Stimulated activated CD4-positive, alpha-beta T cell treated with anti-CD3 and anti-CD28 coated beads, Interleukin-2, amount 100 ng/mL, for 48 hours (primary cell): ENCODE measurements around the gene NQO1.
"Not testable (repeated sequence)": the region's sequence is repeated elsewhere in the genome, so short reads cannot be mapped to it uniquely, and the experiment has no call there.

Experiments
- DNase-seq, 2 donors: peaks; one replicate each; pipeline ENCODE4 v3.0.0-alpha.2; 2020

NQO1 gene

DNA sequence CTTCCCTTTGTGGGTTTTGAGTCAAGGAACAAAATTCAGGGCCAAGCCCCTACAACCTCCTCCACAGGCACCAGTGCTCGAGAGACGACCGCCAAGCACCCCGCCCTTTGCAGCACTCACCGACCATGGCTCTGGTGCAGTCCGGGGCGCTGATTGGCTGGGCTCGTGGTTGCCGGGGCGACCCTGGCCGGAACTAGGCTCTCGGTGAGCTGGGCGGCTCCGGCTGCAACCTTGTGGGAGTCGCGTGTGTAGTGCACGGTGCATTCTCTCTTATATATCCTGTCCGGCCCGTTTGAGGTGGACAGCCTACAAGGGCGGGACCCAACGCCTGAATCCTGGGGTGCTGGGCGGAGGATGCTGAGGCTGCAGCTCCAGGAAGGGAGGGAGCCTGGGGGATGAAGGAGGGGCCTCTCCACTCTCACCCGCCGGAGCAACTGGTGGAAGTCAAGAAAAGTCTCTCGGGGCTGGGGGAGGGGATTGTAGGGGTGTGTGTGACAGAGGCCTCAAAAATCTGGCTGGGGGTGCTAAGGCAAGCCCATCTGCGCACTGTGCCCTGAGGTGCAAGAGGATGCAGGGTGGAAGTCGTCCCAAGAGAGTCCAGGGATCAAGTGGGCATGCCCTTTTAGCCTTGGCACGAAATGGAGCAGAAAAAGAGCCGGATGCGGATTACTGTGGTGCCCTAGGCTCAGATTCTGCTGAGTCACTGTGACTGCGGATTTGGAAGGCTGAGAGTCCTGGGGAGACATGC is at the start of gene NQO1:
Gene NQO1 (minus strand): TSS at position 248 of the 748 bp plus-strand sequence. CDS start 121 bp downstream, at position 127.
- peak; percentile 85 to 87 for DNase-seq

DNA sequence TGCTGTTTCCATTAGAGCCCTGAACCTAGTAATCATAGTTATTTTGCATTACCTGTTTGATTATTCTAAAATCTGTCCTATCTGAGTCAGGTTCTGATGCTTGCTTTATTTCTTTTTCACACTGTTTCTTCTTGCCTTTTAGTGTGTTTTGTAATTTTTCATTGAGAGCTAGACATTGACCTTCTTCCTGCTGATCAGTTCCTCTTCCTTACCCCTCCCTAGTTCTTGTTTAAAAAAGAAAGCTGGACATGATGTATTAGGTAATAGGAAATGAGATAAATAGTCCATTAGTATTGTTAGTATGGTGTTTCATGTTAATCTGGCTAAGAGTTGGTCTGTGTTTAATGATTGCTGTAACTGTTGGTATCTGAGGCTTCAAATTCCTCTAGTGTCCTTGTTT is 49.2 kb upstream of the NQO1 start:
- DNase-seq = no peak

GRCh38 chr16:69773260-69773947 is 47.0 kb upstream of the NQO1 start:
- DNase-seq = no peak

DNA sequence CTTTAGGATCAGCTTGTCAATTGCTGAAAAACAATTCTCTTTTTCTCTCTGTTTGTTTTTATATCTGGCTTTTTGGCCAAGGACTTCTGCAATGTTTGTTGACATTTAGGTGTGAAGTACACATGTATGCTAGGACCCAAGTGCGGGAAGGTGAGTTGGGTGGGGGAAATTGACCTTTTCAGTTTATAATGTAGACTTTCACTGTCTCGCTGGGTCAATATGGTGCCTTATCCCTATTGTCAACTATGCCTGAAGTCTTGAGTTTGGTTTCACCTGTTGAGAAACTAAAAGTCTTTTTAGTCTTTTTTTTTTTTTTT is 45.2 kb upstream of the NQO1 start:
- no peak for DNase-seq

- no peak for DNase-seq
Measured at GRCh38 chr16:69769404-69769803, 43.0 kb upstream of the NQO1 start.

- DNase-seq = no peak
Measured at GRCh38 chr16:69768666-69769065, 42.3 kb upstream of the NQO1 start.

- no peak for DNase-seq
Measured at GRCh38 chr16:69767459-69768229, 41.3 kb upstream of the NQO1 start.

DNA sequence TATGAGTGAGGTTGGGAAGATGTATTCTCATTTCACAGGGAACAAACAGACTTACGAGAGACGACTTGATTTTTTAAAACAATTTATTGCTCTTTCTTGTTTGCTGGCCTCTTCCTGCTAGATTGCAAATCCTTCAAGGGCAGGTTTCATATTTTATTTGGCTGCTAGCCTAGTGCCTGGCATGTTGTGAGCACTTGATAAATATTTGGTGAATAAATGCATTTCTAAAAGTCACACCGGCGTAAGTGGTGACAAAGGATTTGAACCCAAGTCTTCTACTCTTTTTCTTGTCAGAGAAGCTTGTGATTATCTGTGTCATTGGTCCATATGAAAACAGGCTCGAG is 37.2 kb upstream of the NQO1 start:
- no peak for DNase-seq

DNA sequence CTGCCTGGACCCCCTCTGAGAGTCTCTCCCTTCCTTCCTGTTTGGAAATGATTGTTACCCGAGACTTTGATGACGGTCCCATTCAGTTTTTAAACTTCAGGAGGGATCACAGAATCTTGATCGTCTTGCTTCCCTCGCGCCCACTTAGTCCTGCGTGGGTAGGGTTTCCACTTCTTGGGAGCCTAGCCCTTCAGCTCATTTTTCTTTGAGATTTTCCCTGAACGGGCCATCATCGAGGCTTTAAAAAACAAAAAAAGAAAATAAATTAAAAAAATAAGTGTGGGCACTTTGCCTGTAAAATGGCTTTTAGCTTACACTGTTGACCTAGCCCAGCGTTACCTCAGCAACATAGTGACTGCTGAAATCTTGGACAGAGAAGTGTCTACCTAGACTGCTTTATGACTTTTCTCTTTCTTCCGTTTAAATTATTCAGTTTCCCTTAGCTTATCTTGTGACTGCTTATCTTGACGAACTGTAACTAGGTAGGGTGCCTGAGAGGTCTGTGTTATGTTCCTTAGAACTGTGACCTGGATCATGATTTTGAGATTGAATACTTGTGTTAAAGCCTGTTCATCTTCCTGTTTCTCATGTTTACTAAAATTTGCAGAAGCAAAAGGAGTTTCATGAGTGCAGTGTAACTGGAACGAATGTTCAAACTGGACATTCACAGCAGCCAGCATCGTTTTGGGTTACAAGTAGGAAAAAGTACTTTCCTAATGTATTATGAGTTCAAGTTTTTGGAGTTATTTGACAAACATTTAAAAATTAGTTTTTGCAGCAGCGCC is 36.6 kb upstream of the NQO1 start:
- no peak for DNase-seq

- DNase-seq = peak; percentile 66 to 72
Measured at GRCh38 chr16:69761983-69762813, 35.8 kb upstream of the NQO1 start, which contains the start of gene WWP2. TSS of gene WWP2 (plus strand) at chr16:69762332. CDS start at chr16:69787011, 24,679 bp downstream.

DNA sequence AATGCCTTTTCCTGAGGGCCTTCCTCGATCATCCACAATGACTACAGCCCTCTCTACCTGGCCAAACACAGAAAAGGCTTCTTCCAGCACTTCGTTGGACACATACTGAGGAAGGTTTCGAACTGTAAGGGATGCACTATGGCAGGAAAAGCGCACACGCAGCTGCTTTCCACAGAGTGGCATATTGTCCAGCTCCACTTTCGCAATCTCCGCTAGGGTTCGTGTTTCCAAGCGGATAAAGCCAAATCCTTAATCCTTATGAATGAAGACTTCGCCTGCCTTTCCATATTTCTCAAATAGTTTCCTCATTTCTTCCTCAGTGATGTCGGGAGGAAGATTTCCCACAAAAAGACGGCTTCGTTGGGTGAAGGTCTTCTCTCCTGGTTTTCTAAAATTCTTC is 31.0 kb upstream of the NQO1 start:
- DNase-seq = not testable (repeated sequence)

- DNase-seq = no peak
Measured at GRCh38 chr16:69756705-69757104, 30.3 kb upstream of the NQO1 start.

DNA sequence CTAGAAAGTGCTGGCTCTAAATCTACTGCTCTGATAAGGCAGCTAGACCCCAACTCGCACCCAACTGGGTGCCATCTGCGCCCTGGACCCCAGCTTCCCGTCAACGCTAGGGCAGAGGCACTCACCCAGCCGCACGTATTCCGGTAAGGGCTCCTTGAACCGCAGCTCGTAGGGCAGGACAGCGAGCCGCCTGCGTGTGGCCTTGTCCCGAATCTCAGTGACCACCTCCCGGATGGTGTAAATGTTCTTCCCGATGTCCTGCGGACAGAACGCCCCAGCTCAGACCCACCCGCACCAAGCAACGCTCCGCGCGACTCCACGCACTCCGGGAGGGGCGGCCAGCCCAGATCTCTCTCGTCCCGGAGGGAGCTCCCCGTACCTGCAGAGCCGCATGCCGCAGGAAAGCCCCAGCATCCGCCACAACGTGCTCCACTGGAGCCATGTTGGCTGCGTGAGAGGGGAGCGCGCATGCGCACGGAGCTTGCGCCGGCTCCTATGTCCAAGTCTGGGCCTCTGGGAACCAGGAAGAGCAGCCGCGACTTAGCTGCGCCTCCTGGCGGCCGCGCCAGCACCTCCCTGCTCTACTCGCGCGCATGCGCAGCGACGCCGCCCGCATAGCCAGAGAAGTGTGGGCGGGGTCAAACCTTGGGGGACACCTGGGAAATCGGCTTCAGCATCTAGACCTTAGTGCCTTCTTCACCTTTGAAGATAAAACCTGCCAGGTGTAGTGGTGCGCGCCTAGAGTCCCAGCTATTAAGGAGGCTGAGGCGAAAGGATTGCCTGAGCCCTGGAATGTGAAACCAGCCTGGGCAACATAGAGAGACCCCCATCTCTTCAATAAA is 28.3 kb upstream of the NQO1 start, which contains the start of gene NOB1:
Gene NOB1 (minus strand): TSS at position 458 of the 842 bp plus-strand sequence. CDS start 16 bp downstream, at position 442.
- peak; percentile 95 to 97 for DNase-seq

- no peak for DNase-seq
Measured at GRCh38 chr16:69754143-69754468, 27.7 kb upstream of the NQO1 start.

GRCh38 chr16:69748694-69749345 is 22.5 kb upstream of the NQO1 start:
- DNase-seq = no peak

- no peak for DNase-seq
Measured at GRCh38 chr16:69747115-69747514, 20.8 kb upstream of the NQO1 start.

- DNase-seq = no peak
Measured at GRCh38 chr16:69745959-69746358, 19.6 kb upstream of the NQO1 start.

GRCh38 chr16:69745232-69745612 is 18.9 kb upstream of the NQO1 start:
- no peak for DNase-seq

GRCh38 chr16:69744363-69745231 is 18.2 kb upstream of the NQO1 start:
- no peak for DNase-seq
